ENCODE data around the gene KIAA1217.

The KIAA1217 gene

GRCh38 chr10:24239289-24240040 is 30.5 kb downstream of the KIAA1217 start:
- Histone ChIP-seq H3K9me3 (ENCODE audit: low read length) (no peaks in the 10 kb centered on the region), H3K4me1 (ENCODE audit: insufficient read depth, low read length) (peaks cover 9% of the 10 kb centered on the region), H3K4me3 (ENCODE audit: low read length) (no peak overlapping the region), H3K36me3 (ENCODE audit: insufficient read depth, low read length) (no peaks in the 10 kb centered on the region), H2AFZ (ENCODE audit: low read depth, low read length) (no peak overlapping the region), H3K27me3 (ENCODE audit: insufficient read depth, low read length) (no peaks in the 10 kb centered on the region)

GRCh38 chr10:24240041-24240751 is 31.3 kb downstream of the KIAA1217 start:
- Histone ChIP-seq H3K4me1 (ENCODE audit: insufficient read depth, low read length) (peaks cover 9% of the 10 kb centered on the region), H3K4me3 (ENCODE audit: low read length) (no peak overlapping the region), H3K27me3 (ENCODE audit: insufficient read depth, low read length) (no peaks in the 10 kb centered on the region), H3K36me3 (ENCODE audit: insufficient read depth, low read length) (no peaks in the 10 kb centered on the region), H3K9me3 (ENCODE audit: low read length) (no peaks in the 10 kb centered on the region), H2AFZ (ENCODE audit: low read depth, low read length) (no peak overlapping the region)

- Histone ChIP-seq H3K36me3 (ENCODE audit: insufficient read depth, low read length) (no peaks in the 10 kb centered on the region), H2AFZ (ENCODE audit: low read depth, low read length) (no peak overlapping the region), H3K27me3 (ENCODE audit: insufficient read depth, low read length) (no peaks in the 10 kb centered on the region), H3K9me3 (ENCODE audit: low read length) (no peaks in the 10 kb centered on the region), H3K4me3 (ENCODE audit: low read length) (no peak overlapping the region), H3K4me1 (ENCODE audit: insufficient read depth, low read length) (peaks cover 9% of the 10 kb centered on the region)
Observed at GRCh38 chr10:24241536-24242040, 32.6 kb downstream of the KIAA1217 start.

- Histone ChIP-seq H3K4me3 (ENCODE audit: low read length) (no peak overlapping the region), H3K9me3 (ENCODE audit: low read length) (no peaks in the 10 kb centered on the region), H3K4me1 (ENCODE audit: insufficient read depth, low read length) (peaks cover 9% of the 10 kb centered on the region), H2AFZ (ENCODE audit: low read depth, low read length) (no peak overlapping the region), H3K36me3 (ENCODE audit: insufficient read depth, low read length) (no peaks in the 10 kb centered on the region), H3K27me3 (ENCODE audit: insufficient read depth, low read length) (no peaks in the 10 kb centered on the region)
Observed at GRCh38 chr10:24242562-24242961, 33.6 kb downstream of the KIAA1217 start.

- no peaks in the 10 kb centered on the region for H3K36me3 ChIP-seq (ENCODE audit: insufficient read depth, low read length)
- H3K27me3 ChIP-seq (ENCODE audit: insufficient read depth, low read length): no peaks in the 10 kb centered on the region
- H2AFZ ChIP-seq (ENCODE audit: low read depth, low read length): no peak overlapping the region
- H3K4me3 ChIP-seq (ENCODE audit: low read length): no peak overlapping the region
- H3K9me3 ChIP-seq (ENCODE audit: low read length): no peaks in the 10 kb centered on the region
- H3K4me1 ChIP-seq (ENCODE audit: insufficient read depth, low read length): peaks cover 3% of the 10 kb centered on the region
Observed at GRCh38 chr10:24246365-24246764, 37.4 kb downstream of the KIAA1217 start.

GRCh38 chr10:24247841-24248240 is 38.9 kb downstream of the KIAA1217 start:
- Histone ChIP-seq H3K36me3 (ENCODE audit: insufficient read depth, low read length) (no peaks in the 10 kb centered on the region), H3K4me1 (ENCODE audit: insufficient read depth, low read length) (peaks cover 3% of the 10 kb centered on the region), H3K4me3 (ENCODE audit: low read length) (no peak overlapping the region), H3K27me3 (ENCODE audit: insufficient read depth, low read length) (no peaks in the 10 kb centered on the region), H2AFZ (ENCODE audit: low read depth, low read length) (no peak overlapping the region), H3K9me3 (ENCODE audit: low read length) (no peaks in the 10 kb centered on the region)

- H3K4me1 ChIP-seq (ENCODE audit: insufficient read depth, low read length): peaks cover 3% of the 10 kb centered on the region
- H3K27me3 ChIP-seq (ENCODE audit: insufficient read depth, low read length): no peaks in the 10 kb centered on the region
- H3K4me3 ChIP-seq (ENCODE audit: low read length): no peak overlapping the region
Observed at GRCh38 chr10:24249829-24250415, 41.0 kb downstream of the KIAA1217 start.

GRCh38 chr10:24251547-24251946 is 42.6 kb downstream of the KIAA1217 start:
- Histone ChIP-seq H3K9me3 (ENCODE audit: low read length) (no peaks in the 10 kb centered on the region), H3K36me3 (ENCODE audit: insufficient read depth, low read length) (no peaks in the 10 kb centered on the region)

More at GRCh38 chr10:24249829-24250415, 41.0 kb downstream of the KIAA1217 start:
- H3K36me3 ChIP-seq (ENCODE audit: insufficient read depth, low read length): no peaks in the 10 kb centered on the region
- H3K9me3 ChIP-seq (ENCODE audit: low read length): no peaks in the 10 kb centered on the region
- H2AFZ ChIP-seq (ENCODE audit: low read depth, low read length): no peak overlapping the region

GRCh38 chr10:24254180-24254579 is 45.2 kb downstream of the KIAA1217 start:
- Histone ChIP-seq H3K4me3 (ENCODE audit: low read length) (no peak overlapping the region), H3K36me3 (ENCODE audit: insufficient read depth, low read length) (no peaks in the 10 kb centered on the region), H3K4me1 (ENCODE audit: insufficient read depth, low read length) (peaks cover 14% of the 10 kb centered on the region), H3K27me3 (ENCODE audit: insufficient read depth, low read length) (no peaks in the 10 kb centered on the region), H2AFZ (ENCODE audit: low read depth, low read length) (no peak overlapping the region), H3K9me3 (ENCODE audit: low read length) (no peaks in the 10 kb centered on the region)

More at GRCh38 chr10:24251547-24251946, 42.6 kb downstream of the KIAA1217 start:
- Histone ChIP-seq H3K4me1 (ENCODE audit: insufficient read depth, low read length) (peaks cover 9% of the 10 kb centered on the region), H3K27me3 (ENCODE audit: insufficient read depth, low read length) (no peaks in the 10 kb centered on the region), H3K4me3 (ENCODE audit: low read length) (no peak overlapping the region), H2AFZ (ENCODE audit: low read depth, low read length) (no peak overlapping the region)

GRCh38 chr10:24255115-24255880 is 46.4 kb downstream of the KIAA1217 start:
- Histone ChIP-seq H3K27me3 (ENCODE audit: insufficient read depth, low read length) (no peaks in the 10 kb centered on the region), H3K4me3 (ENCODE audit: low read length) (no peak overlapping the region), H3K36me3 (ENCODE audit: insufficient read depth, low read length) (no peaks in the 10 kb centered on the region), H2AFZ (ENCODE audit: low read depth, low read length) (no peak overlapping the region), H3K4me1 (ENCODE audit: insufficient read depth, low read length) (peaks cover 10% of the 10 kb centered on the region), H3K9me3 (ENCODE audit: low read length) (no peaks in the 10 kb centered on the region)

- Histone ChIP-seq H3K4me1 (ENCODE audit: insufficient read depth, low read length) (peaks cover 10% of the 10 kb centered on the region), H3K4me3 (ENCODE audit: low read length) (no peak overlapping the region), H3K9me3 (ENCODE audit: low read length) (no peaks in the 10 kb centered on the region), H3K27me3 (ENCODE audit: insufficient read depth, low read length) (no peaks in the 10 kb centered on the region), H2AFZ (ENCODE audit: low read depth, low read length) (no peak overlapping the region), H3K36me3 (ENCODE audit: insufficient read depth, low read length) (no peaks in the 10 kb centered on the region)
Observed at GRCh38 chr10:24255881-24256311, 47.0 kb downstream of the KIAA1217 start.

GRCh38 chr10:24256619-24257107 is 47.7 kb downstream of the KIAA1217 start:
- no peaks in the 10 kb centered on the region for H3K9me3 ChIP-seq (ENCODE audit: low read length)
- peaks cover 10% of the 10 kb centered on the region for H3K4me1 ChIP-seq (ENCODE audit: insufficient read depth, low read length)
- H3K4me3 ChIP-seq (ENCODE audit: low read length): no peak overlapping the region
- H3K36me3 ChIP-seq (ENCODE audit: insufficient read depth, low read length): no peaks in the 10 kb centered on the region
- no peaks in the 10 kb centered on the region for H3K27me3 ChIP-seq (ENCODE audit: insufficient read depth, low read length)
- no peak overlapping the region for H2AFZ ChIP-seq (ENCODE audit: low read depth, low read length)
